HepG2 (cell line): Measurements from ENCODE around the gene CCDC170. TPM values are rescaled to one million over a fixed set of nuclear protein-coding genes. Genes with fewer than 3 reads are reported as not detected.

Experiments
- ATAC-seq: fragments of 200-7000 bp; cut with Tn5 transposase; 3 replicates; pipeline ENCODE4 v1.9.1; 2020; ENCODE audit warnings: mild to moderate bottlenecking, moderate library complexity
- BruUV-seq: library from RNA; stranded (reverse); fragments of 400-500 nt; replicated peaks from 2 replicates; lab custom pipeline; 2021; lab: Mats Ljungman, UMichigan
- CTCF ChIA-PET: fragments of 300-600 bp; formaldehyde crosslinking; extraction: SDS; loops from one replicate; lab custom pipeline; 2021; ENCODE audit warnings: low total read pairs, inconsistent platforms, low intra/inter-chr PET ratio; lab: Yijun Ruan, JAX
- POLR2A ChIA-PET: fragments of 350-600 bp; sonication (Branson Sonifier 250); formaldehyde crosslinking; loops from one replicate; lab custom pipeline; 2020; ENCODE audit warnings: antibody characterized with exemption, inconsistent platforms; lab: Yijun Ruan, JAX
- DNase-seq: peaks from one replicate; pipeline ENCODE4 v3.0.0-alpha.2; 2015; ENCODE audit warnings: low spot score
- FAIRE-seq: peaks from 3 replicates; lab custom pipeline; 2011; peaks lifted over from hg19 to GRCh38; lab: Jason Lieb, UNC
- H2AFZ ChIP-seq: one replicate; pipeline ENCODE4 v1.6.1; 2011; ENCODE audit warnings: low read length, inconsistent platforms
- H3K27ac ChIP-seq: fragments of 300-600 bp; 3 replicates; pipeline ENCODE4 v1.8.0; 2011; ENCODE audit warnings: mixed run types, mild to moderate bottlenecking, mixed read lengths, low read length, inconsistent platforms; ENCODE audit not compliant: insufficient read depth; ENCODE audit errors: extremely low read length
- H3K27me3 ChIP-seq, 2 experiments: fragments of 200-600 bp in 1 of 2; 2 replicates in 1 of 2; 3 replicates in 1 of 2; pipeline versions ENCODE4 v1.6.0 to v1.8.0; 2011; ENCODE audit warnings: low read length in 2 of 2, mild to moderate bottlenecking in 2 of 2, moderate library complexity in 2 of 2, inconsistent platforms in 1 of 2; ENCODE audit not compliant: insufficient read depth in 2 of 2, control insufficient read depth in 1 of 2
- H3K36me3 ChIP-seq, 2 experiments: fragments of 200-600 bp in 1 of 2; replicated peaks in 1 of 2; 2 replicates in 1 of 2; 3 replicates in 1 of 2; pipeline versions ENCODE4 v1.5.1 to v1.8.0; 2011; ENCODE audit warnings: low read length in 2 of 2, inconsistent platforms in 1 of 2; ENCODE audit not compliant: insufficient read depth in 2 of 2, control insufficient read depth in 1 of 2
- H3K4me1 ChIP-seq: 2 replicates; pipeline ENCODE4 v1.5.1; 2012; ENCODE audit warnings: low read length, inconsistent platforms; ENCODE audit not compliant: insufficient read depth
- H3K4me2 ChIP-seq: 2 replicates; pipeline ENCODE4 v1.6.0; 2011; ENCODE audit warnings: low read depth, low read length, inconsistent platforms
- H3K4me3 ChIP-seq, 3 experiments: fragments of 200-600 bp in 1 of 3; sonication (generic), shearing (Covaris generic) in 1 of 3; replicated peaks in 1 of 3; 2 replicates each; pipeline ENCODE4 v1.5.1; 2011 to 2016; ENCODE audit warnings: low read length in 3 of 3, inconsistent platforms in 2 of 3, low read depth in 2 of 3, mild to moderate bottlenecking in 2 of 3, control low read depth in 1 of 3, mixed read lengths in 1 of 3; ENCODE audit not compliant: insufficient read depth in 1 of 3
- H3K79me2 ChIP-seq: one replicate; pipeline ENCODE4 v1.6.1; 2011; ENCODE audit warnings: low read length, inconsistent platforms; ENCODE audit not compliant: insufficient read depth
- H3K9ac ChIP-seq: 2 replicates; pipeline ENCODE4 v1.6.0; 2011; ENCODE audit warnings: mild to moderate bottlenecking, low read depth, low read length, inconsistent platforms; ENCODE audit not compliant: insufficient read depth
- H3K9me3 ChIP-seq: 2 replicates; pipeline ENCODE4 v1.5.1; 2012; ENCODE audit warnings: mild to moderate bottlenecking, low read length
- H4K20me1 ChIP-seq: 2 replicates; pipeline ENCODE4 v1.6.0; 2011; ENCODE audit warnings: inconsistent platforms, mild to moderate bottlenecking, low read length, moderate library complexity; ENCODE audit not compliant: insufficient read depth
- ARID5B ChIP-seq: IDR thresholded peaks from 2 replicates; pipeline ENCODE4 v1.4.0; 2020; ENCODE audit warnings: mild to moderate bottlenecking, missing genetic modification reagents
- CEBPG ChIP-seq: IDR thresholded peaks from 2 replicates; pipeline ENCODE4 v1.6.1; 2016
- E2F5 ChIP-seq: sonication (generic); formaldehyde crosslinking; conservative IDR thresholded peaks from 2 replicates; pipeline ENCODE4 v1.4.0; 2020; ENCODE audit warnings: missing genetic modification reagents
- FOXA3 ChIP-seq: IDR thresholded peaks from 2 replicates; pipeline ENCODE4 v1.6.1; 2016; ENCODE audit warnings: missing genetic modification reagents, missing compliant biosample characterization
- FOXC1 ChIP-seq: sonication (generic); formaldehyde crosslinking; IDR thresholded peaks from 2 replicates; pipeline ENCODE4 v1.8.0; 2022; ENCODE audit warnings: mild to moderate bottlenecking, missing genetic modification reagents, borderline replicate concordance
- HBP1 ChIP-seq: IDR thresholded peaks from 2 replicates; pipeline ENCODE4 v1.6.1; 2016; ENCODE audit warnings: low read depth, control low read depth
- HOMEZ ChIP-seq: IDR thresholded peaks from 2 replicates; pipeline ENCODE4 v1.6.1; 2016; ENCODE audit warnings: low read depth
- HOXD1 ChIP-seq: sonication (generic); formaldehyde crosslinking; IDR thresholded peaks from 2 replicates; pipeline ENCODE4 v1.5.0; 2020; ENCODE audit warnings: missing genetic modification reagents
- PCBP2 ChIP-seq: fragments of 200-400 bp; formaldehyde crosslinking; optimal IDR thresholded peaks from 2 replicates; pipeline ENCODE3; 2018; ENCODE audit warnings: low read length, low read depth; ENCODE audit not compliant: poor library complexity, severe bottlenecking
- SCMH1 ChIP-seq: sonication (generic); formaldehyde crosslinking; IDR thresholded peaks from 2 replicates; pipeline ENCODE4 v1.9.0; 2021; ENCODE audit warnings: missing genetic modification reagents, mild to moderate bottlenecking, borderline replicate concordance
- ZFAT ChIP-seq: sonication (generic); formaldehyde crosslinking; conservative IDR thresholded peaks from 2 replicates; pipeline ENCODE4 v1.8.1; 2023; ENCODE audit warnings: missing genetic modification reagents, inconsistent platforms
- ZFP36 ChIP-seq: fragments of 150-350 bp; IDR thresholded peaks from 2 replicates; pipeline ENCODE4 v1.6.1; 2018; ENCODE audit warnings: borderline replicate concordance, low read length, low read depth; ENCODE audit not compliant: partially characterized antibody
- ZKSCAN8 ChIP-seq: IDR thresholded peaks from 2 replicates; pipeline ENCODE4 v1.6.1; 2016; ENCODE audit warnings: borderline replicate concordance, missing genetic modification reagents, missing compliant biosample characterization
- ZMAT3 ChIP-seq: sonication (generic); formaldehyde crosslinking; conservative IDR thresholded peaks from 2 replicates; pipeline ENCODE4 v1.7.0; 2021; ENCODE audit warnings: missing genetic modification reagents
- ZNF124 ChIP-seq: sonication (generic); formaldehyde crosslinking; IDR thresholded peaks from 2 replicates; pipeline ENCODE4 v1.4.0; 2020; ENCODE audit warnings: missing genetic modification reagents
- ZNF138 ChIP-seq: sonication (generic); formaldehyde crosslinking; IDR thresholded peaks from 2 replicates; pipeline ENCODE4 v1.5.0; 2020; ENCODE audit warnings: mild to moderate bottlenecking, low read depth, missing genetic modification reagents
- ZNF547 ChIP-seq: sonication (generic); formaldehyde crosslinking; IDR thresholded peaks from 2 replicates; pipeline ENCODE4 v1.5.1; 2020; ENCODE audit warnings: mild to moderate bottlenecking, missing genetic modification reagents
- ZSCAN30 ChIP-seq: sonication (generic); formaldehyde crosslinking; IDR thresholded peaks from 2 replicates; pipeline ENCODE4 v1.5.0; 2020; ENCODE audit warnings: mild to moderate bottlenecking, missing genetic modification reagents
- WGBS: methylation state at CpG from one replicate; pipeline ENCODE4 v1.1.6; 2017; ENCODE audit warnings: low lambda C conversion rate; 5-methylcytosine and 5-hydroxymethylcytosine counted together
- in situ Hi-C: cut with HindIII; loops from 2 replicates; pipeline ENCODE4 v1.10.0; 2017; ENCODE audit warnings: low pct_unique_long_range_greater_than_20kb; ENCODE audit not compliant: extremely low pct_ligation_motif_present
- intact Hi-C: fragments of 100-400 bp; cut with micrococcal nuclease; formaldehyde crosslinking; loops from one replicate; pipeline ENCODE4 v1.10.0; 2022; ENCODE audit not compliant: unreplicated experiment
- polyA plus RNA-seq, 8 experiments: library from polyadenylated mRNA; depleted of rRNA in 3 of 8; stranded (reverse) in 7 of 8; unstranded in 1 of 8; fragments of >200 nt; fragmentation: Illumina TruSeq in 4 of 8; extraction: Trizol in 4 of 8; gene quantifications; 2 replicates each; pipeline versions ENCODE4 v1.2.1 to v1.2.3, GENCODE V29; 2011 to 2016; ENCODE audit warnings: low read depth in 4 of 8, missing spikeins in 1 of 8, mixed read lengths in 1 of 8; ENCODE audit not compliant: insufficient read depth in 1 of 8
- total RNA-seq, 5 experiments: library from RNA; depleted of rRNA; stranded (reverse); fragments of >200 nt; fragmentation: Illumina TruSeq; extraction: Trizol; gene quantifications; 2 replicates each; pipeline ENCODE4 v1.2.3, GENCODE V29; 2016; ENCODE audit warnings: low read depth in 1 of 5

CCDC170 gene
- total and polyA plus RNA-seq, 2 of the 13 experiments (the other 11 are each of a cell fraction or from before 2014, with no cell fraction given), result 0.90 to 5.1 TPM

GRCh38 chr6:151639750-151640149, 145.9 kb downstream of the CCDC170 start (continued):
- TF ChIP-seq FOXA3 (CRISPR knock-in tag) (peak; percentile 82), CEBPG (CRISPR knock-in tag) (peak; percentile 40; the same call in 1 of the 2 replicates), ZNF124 (CRISPR knock-in tag) (0 out of 2 replicates have a peak, but pooled peaks have one; percentile 78), ARID5B (peak; percentile 60), ZMAT3 (CRISPR knock-in tag) (no peak), PCBP2 (no peak), ZFP36 (peak; percentile 57), ZFAT (CRISPR knock-in tag) (no peak)

- no peaks in the 10 kb centered on the region for H3K36me3 ChIP-seq
- H3K9ac ChIP-seq, result no peak overlapping the region
- H3K27me3 ChIP-seq, result no peaks in the 10 kb centered on the region
- H4K20me1 ChIP-seq, result no peaks in the 10 kb centered on the region
- FAIRE-seq, result no peak
- WGBS, result 64% methylated on average over 3 of the region's 3 CpGs
- H3K27ac ChIP-seq, result no peak overlapping the region
- H3K4me1 ChIP-seq, result 0 out of 2 replicates have a peak, but pooled peaks cover 8% of the 10 kb centered on the region
- BruUV-seq, result no TSS peak
- H3K4me3 ChIP-seq, result no peak overlapping the region
- intact Hi-C loops (no loop called here), in situ Hi-C loops (no loop called here)
- no peaks in the 10 kb centered on the region for H3K9me3 ChIP-seq
- ChIA-PET POLR2A (no interaction called here), CTCF (no interaction called here)
- no peak for DNase-seq
- H2AFZ ChIP-seq, result no peak overlapping the region
- H3K4me2 ChIP-seq, result no peak overlapping the region
- no peak for ATAC-seq
- H3K79me2 ChIP-seq, result no peaks in the 10 kb centered on the region
- TF ChIP-seq FOXC1 (CRISPR knock-in tag) (no peak), ZNF547 (CRISPR knock-in tag) (no peak), ZNF138 (no peak), HOMEZ (CRISPR knock-in tag) (no peak), ZKSCAN8 (CRISPR knock-in tag) (no peak), SCMH1 (CRISPR knock-in tag) (no peak), E2F5 (no peak), HOXD1 (no peak), ZSCAN30 (CRISPR knock-in tag) (no peak), HBP1 (CRISPR knock-in tag) (no peak)
Measured at GRCh38 chr6:151641028-151641427, 147.2 kb downstream of the CCDC170 start.
